ENCODE results near the gene CLIP2. TPM values are rescaled to one million over a fixed set of nuclear protein-coding genes. Genes with fewer than 3 reads are reported as not detected.
"Not testable (repeated sequence)": the region's sequence is repeated elsewhere in the genome, so short reads cannot be mapped to it uniquely, and the experiment has no call there.

Gene CLIP2
- total RNA-seq, 1 donor from 2014 or later: 110 TPM

DNA sequence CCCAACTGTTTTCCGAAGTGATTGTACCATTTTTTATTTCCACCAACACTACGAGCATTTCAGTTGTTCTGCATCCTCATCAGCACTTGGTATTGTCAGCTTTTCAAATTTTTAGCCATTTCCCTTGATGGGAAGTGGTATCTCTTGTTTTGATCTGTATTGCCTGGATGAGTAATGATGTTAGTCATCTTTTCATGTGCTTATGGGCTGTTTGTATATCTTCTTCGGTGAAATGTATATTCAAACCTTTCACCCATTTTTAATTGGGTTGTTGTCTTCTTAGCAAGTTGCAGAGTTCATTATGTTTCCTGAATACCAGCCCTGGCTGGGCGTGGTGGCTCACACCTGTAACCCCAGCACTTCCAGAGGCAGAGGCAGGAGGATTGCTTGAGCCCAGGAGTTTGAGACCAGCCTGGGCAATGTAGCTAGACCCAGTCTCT, 22.1 kb downstream of the CLIP2 start:
- Mint-ChIP-seq H3K27ac (ENCODE audit: unreplicated experiment) (no peak overlapping the region), H3K4me3 (ENCODE audit: unreplicated experiment) (no peak overlapping the region), H3K27me3 (ENCODE audit: unreplicated experiment) (peaks cover 1% of the 10 kb centered on the region), H3K9me3 (ENCODE audit: unreplicated experiment) (no peaks in the 10 kb centered on the region), H3K4me1 (ENCODE audit: unreplicated experiment) (peaks cover 6% of the 10 kb centered on the region), H3K36me3 (ENCODE audit: low read depth, unreplicated experiment) (peaks cover 9% of the 10 kb centered on the region)
- TF ChIP-seq, protein P1, sequence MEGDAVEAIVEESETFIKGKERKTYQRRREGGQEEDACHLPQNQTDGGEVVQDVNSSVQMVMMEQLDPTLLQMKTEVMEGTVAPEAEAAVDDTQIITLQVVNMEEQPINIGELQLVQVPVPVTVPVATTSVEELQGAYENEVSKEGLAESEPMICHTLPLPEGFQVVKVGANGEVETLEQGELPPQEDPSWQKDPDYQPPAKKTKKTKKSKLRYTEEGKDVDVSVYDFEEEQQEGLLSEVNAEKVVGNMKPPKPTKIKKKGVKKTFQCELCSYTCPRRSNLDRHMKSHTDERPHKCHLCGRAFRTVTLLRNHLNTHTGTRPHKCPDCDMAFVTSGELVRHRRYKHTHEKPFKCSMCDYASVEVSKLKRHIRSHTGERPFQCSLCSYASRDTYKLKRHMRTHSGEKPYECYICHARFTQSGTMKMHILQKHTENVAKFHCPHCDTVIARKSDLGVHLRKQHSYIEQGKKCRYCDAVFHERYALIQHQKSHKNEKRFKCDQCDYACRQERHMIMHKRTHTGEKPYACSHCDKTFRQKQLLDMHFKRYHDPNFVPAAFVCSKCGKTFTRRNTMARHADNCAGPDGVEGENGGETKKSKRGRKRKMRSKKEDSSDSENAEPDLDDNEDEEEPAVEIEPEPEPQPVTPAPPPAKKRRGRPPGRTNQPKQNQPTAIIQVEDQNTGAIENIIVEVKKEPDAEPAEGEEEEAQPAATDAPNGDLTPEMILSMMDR (IDR thresholded peaks at IDR 0.05; ENCODE audit: unreplicated experiment): no peak
- no peak for DNase-seq (ENCODE audit: low spot score)

DNA sequence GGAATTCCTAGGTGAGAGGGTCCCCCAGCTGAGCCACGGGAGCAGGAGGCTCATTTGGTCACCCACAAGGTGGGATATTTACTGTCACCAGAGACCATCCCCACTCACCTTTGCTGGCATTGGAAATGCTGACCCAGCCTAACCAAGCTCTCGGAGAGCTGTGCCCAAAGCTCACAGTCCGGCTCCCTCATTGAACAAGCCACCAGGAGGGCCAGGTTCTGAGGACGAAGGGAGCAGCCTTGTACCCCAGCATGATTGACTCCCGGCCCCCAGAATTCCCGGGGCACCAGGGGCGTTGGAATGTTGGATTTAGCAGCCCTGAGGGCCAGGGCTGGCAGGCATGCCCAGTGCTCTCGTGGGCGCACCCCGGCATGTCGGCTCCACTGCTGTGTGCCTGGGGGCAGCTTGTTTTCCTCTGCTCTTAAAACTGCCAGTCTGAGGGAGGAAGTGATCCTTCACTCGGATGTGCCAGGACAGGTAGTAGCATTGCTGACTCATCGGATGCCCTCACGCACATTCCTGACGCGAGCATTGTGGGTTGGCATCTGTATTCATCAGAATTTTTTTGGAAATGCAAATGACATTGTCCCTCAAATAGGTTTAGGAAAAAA, 23.3 kb downstream of the CLIP2 start:
- H3K27ac Mint-ChIP-seq (ENCODE audit: unreplicated experiment): no peak overlapping the region
- H3K4me1 Mint-ChIP-seq (ENCODE audit: unreplicated experiment): peaks cover 6% of the 10 kb centered on the region
- H3K36me3 Mint-ChIP-seq (ENCODE audit: low read depth, unreplicated experiment): peaks cover 14% of the 10 kb centered on the region

DNA sequence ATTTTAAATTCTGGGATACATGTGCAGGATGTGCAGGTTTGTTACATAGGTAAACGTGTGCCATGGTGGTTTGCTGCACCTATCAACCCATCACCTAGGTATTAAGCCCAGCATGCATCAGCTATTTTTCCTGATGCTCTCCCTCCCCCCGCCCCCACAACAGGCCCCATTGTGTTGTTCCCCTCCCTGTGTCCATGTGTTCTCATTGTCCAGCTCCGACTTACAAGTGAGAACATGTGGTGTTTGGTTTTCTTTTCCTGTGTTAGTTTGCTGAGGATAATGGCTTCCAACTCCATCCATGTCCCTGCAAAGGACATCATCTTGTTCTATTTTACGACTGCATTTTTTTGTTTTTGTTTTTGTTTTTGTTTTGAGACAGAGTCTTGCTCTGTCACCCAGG, 26.7 kb downstream of the CLIP2 start:
- not testable (repeated sequence) for DNase-seq (ENCODE audit: low spot score); H3K4me1 Mint-ChIP-seq (ENCODE audit: unreplicated experiment); H3K4me3 Mint-ChIP-seq (ENCODE audit: unreplicated experiment); H3K9me3 Mint-ChIP-seq (ENCODE audit: unreplicated experiment); H3K27me3 Mint-ChIP-seq (ENCODE audit: unreplicated experiment)
- peaks cover 33% of the 10 kb centered on the region for H3K36me3 Mint-ChIP-seq (ENCODE audit: low read depth, unreplicated experiment)
- peak overlapping the region; percentile 84 for H3K27ac Mint-ChIP-seq (ENCODE audit: unreplicated experiment)

More for the DNA sequence above, 23.3 kb downstream of the CLIP2 start:
- TF ChIP-seq, protein P1 (IDR thresholded peaks at IDR 0.05; ENCODE audit: unreplicated experiment): no peak
- DNase-seq (ENCODE audit: low spot score): no peak
- H3K27me3 Mint-ChIP-seq (ENCODE audit: unreplicated experiment): peaks cover 1% of the 10 kb centered on the region
- H3K4me3 Mint-ChIP-seq (ENCODE audit: unreplicated experiment): no peak overlapping the region
- no peaks in the 10 kb centered on the region for H3K9me3 Mint-ChIP-seq (ENCODE audit: unreplicated experiment)

DNA sequence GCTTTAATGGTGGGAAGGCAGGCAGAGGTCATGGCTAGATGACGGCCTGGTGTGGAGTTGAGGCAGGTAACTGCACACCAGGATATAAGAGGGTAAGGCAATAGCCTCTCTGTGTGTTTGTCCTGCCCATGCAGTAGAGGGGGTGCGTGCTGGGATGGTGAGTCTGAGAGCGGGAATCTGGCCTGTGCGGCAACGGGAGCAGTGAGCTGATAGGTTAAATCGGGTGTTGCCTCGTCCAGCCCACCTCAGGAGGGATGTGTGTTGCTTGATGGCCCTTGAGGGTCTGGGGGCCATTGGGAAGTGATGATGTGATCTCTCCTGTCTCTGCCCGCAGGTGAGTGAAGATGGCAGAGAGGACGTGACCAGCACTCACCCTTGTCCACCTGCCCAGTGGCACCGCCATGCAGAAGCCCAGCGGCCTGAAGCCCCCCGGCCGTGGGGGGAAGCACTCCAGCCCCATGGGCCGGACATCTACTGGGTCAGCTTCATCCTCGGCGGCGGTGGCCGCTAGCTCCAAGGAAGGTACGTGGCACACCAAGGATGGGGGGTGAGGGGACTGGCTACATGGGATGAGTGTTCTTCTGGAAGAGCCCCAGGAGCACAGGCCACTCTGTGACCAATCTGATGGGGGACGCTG, 28.1 kb downstream of the CLIP2 start:
- Mint-ChIP-seq H3K9me3 (ENCODE audit: unreplicated experiment) (no peaks in the 10 kb centered on the region), H3K4me1 (ENCODE audit: unreplicated experiment) (peaks cover 8% of the 10 kb centered on the region), H3K4me3 (ENCODE audit: unreplicated experiment) (peak overlapping the region; percentile 9), H3K27ac (ENCODE audit: unreplicated experiment) (no peak overlapping the region), H3K36me3 (ENCODE audit: low read depth, unreplicated experiment) (peaks cover 33% of the 10 kb centered on the region), H3K27me3 (ENCODE audit: unreplicated experiment) (peaks cover 2% of the 10 kb centered on the region)
- TF ChIP-seq, protein P1 (IDR thresholded peaks at IDR 0.05; ENCODE audit: unreplicated experiment): no peak
- no peak for DNase-seq (ENCODE audit: low spot score)

DNA sequence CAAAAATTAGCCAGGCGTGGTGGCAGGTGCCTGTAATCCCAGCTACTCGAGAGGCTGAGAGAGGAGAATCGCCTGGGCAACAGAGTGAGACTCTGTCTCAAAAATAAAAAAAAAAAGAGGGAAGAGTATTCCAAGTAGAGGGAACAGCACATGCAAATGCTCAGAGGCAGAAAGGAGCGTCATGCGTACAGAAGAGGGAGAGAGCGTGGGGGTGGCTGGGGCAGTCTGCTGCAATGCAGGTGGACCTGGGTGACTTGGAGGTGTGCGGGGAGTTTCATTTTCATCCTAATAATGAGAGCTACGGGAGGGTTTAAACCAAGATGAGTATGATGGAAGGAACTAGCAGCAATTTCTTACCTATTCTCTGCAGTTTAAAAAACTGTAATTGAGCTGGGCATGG, 28.8 kb downstream of the CLIP2 start:
- Mint-ChIP-seq H3K27me3 (ENCODE audit: unreplicated experiment) (peaks cover 2% of the 10 kb centered on the region), H3K27ac (ENCODE audit: unreplicated experiment) (no peak overlapping the region), H3K36me3 (ENCODE audit: low read depth, unreplicated experiment) (peaks cover 33% of the 10 kb centered on the region), H3K4me3 (ENCODE audit: unreplicated experiment) (peak overlapping the region; percentile 8), H3K4me1 (ENCODE audit: unreplicated experiment) (peaks cover 8% of the 10 kb centered on the region), H3K9me3 (ENCODE audit: unreplicated experiment) (no peaks in the 10 kb centered on the region)
- TF ChIP-seq, protein P1 (IDR thresholded peaks at IDR 0.05; ENCODE audit: unreplicated experiment): no peak
- no peak for DNase-seq (ENCODE audit: low spot score)

Data from endothelial cell (in vitro differentiated cells).